HepG2 (cell line): ENCODE data around the gene EIF4G3. TPM values are rescaled to one million over a fixed set of nuclear protein-coding genes. Genes with fewer than 3 reads are reported as not detected.

Experiments
- ATAC-seq: fragments of 200-7000 bp; cut with Tn5 transposase; 3 replicates; pipeline ENCODE4 v1.9.1; 2020; ENCODE audit warnings: mild to moderate bottlenecking, moderate library complexity
- BruUV-seq: library from RNA; stranded (reverse); fragments of 400-500 nt; replicated peaks from 2 replicates; lab custom pipeline; 2021; lab: Mats Ljungman, UMichigan
- CTCF ChIA-PET: fragments of 300-600 bp; formaldehyde crosslinking; extraction: SDS; loops from one replicate; lab custom pipeline; 2021; ENCODE audit warnings: low total read pairs, inconsistent platforms, low intra/inter-chr PET ratio; lab: Yijun Ruan, JAX
- POLR2A ChIA-PET: fragments of 350-600 bp; sonication (Branson Sonifier 250); formaldehyde crosslinking; loops from one replicate; lab custom pipeline; 2020; ENCODE audit warnings: antibody characterized with exemption, inconsistent platforms; lab: Yijun Ruan, JAX
- DNase-seq: peaks from one replicate; pipeline ENCODE4 v3.0.0-alpha.2; 2015; ENCODE audit warnings: low spot score
- FAIRE-seq: peaks from 3 replicates; lab custom pipeline; 2011; peaks lifted over from hg19 to GRCh38; lab: Jason Lieb, UNC
- H2AFZ ChIP-seq: one replicate; pipeline ENCODE4 v1.6.1; 2011; ENCODE audit warnings: low read length, inconsistent platforms
- H3K27ac ChIP-seq: fragments of 300-600 bp; 3 replicates; pipeline ENCODE4 v1.8.0; 2011; ENCODE audit warnings: mixed run types, mild to moderate bottlenecking, mixed read lengths, low read length, inconsistent platforms; ENCODE audit not compliant: insufficient read depth; ENCODE audit errors: extremely low read length
- H3K27me3 ChIP-seq, 2 experiments: fragments of 200-600 bp in 1 of 2; 2 replicates in 1 of 2; 3 replicates in 1 of 2; pipeline versions ENCODE4 v1.6.0 to v1.8.0; 2011; ENCODE audit warnings: low read length in 2 of 2, mild to moderate bottlenecking in 2 of 2, moderate library complexity in 2 of 2, inconsistent platforms in 1 of 2; ENCODE audit not compliant: insufficient read depth in 2 of 2, control insufficient read depth in 1 of 2
- H3K36me3 ChIP-seq, 2 experiments: fragments of 200-600 bp in 1 of 2; replicated peaks in 1 of 2; 2 replicates in 1 of 2; 3 replicates in 1 of 2; pipeline versions ENCODE4 v1.5.1 to v1.8.0; 2011; ENCODE audit warnings: low read length in 2 of 2, inconsistent platforms in 1 of 2; ENCODE audit not compliant: insufficient read depth in 2 of 2, control insufficient read depth in 1 of 2
- H3K4me1 ChIP-seq: 2 replicates; pipeline ENCODE4 v1.5.1; 2012; ENCODE audit warnings: low read length, inconsistent platforms; ENCODE audit not compliant: insufficient read depth
- H3K4me2 ChIP-seq: 2 replicates; pipeline ENCODE4 v1.6.0; 2011; ENCODE audit warnings: low read depth, low read length, inconsistent platforms
- H3K4me3 ChIP-seq, 3 experiments: fragments of 200-600 bp in 1 of 3; sonication (generic), shearing (Covaris generic) in 1 of 3; replicated peaks in 1 of 3; 2 replicates each; pipeline ENCODE4 v1.5.1; 2011 to 2016; ENCODE audit warnings: low read length in 3 of 3, inconsistent platforms in 2 of 3, low read depth in 2 of 3, mild to moderate bottlenecking in 2 of 3, control low read depth in 1 of 3, mixed read lengths in 1 of 3; ENCODE audit not compliant: insufficient read depth in 1 of 3
- H3K79me2 ChIP-seq: one replicate; pipeline ENCODE4 v1.6.1; 2011; ENCODE audit warnings: low read length, inconsistent platforms; ENCODE audit not compliant: insufficient read depth
- H3K9ac ChIP-seq: 2 replicates; pipeline ENCODE4 v1.6.0; 2011; ENCODE audit warnings: mild to moderate bottlenecking, low read depth, low read length, inconsistent platforms; ENCODE audit not compliant: insufficient read depth
- H3K9me3 ChIP-seq: 2 replicates; pipeline ENCODE4 v1.5.1; 2012; ENCODE audit warnings: mild to moderate bottlenecking, low read length
- H4K20me1 ChIP-seq: 2 replicates; pipeline ENCODE4 v1.6.0; 2011; ENCODE audit warnings: inconsistent platforms, mild to moderate bottlenecking, low read length, moderate library complexity; ENCODE audit not compliant: insufficient read depth
- ARID4A ChIP-seq: sonication (generic); formaldehyde crosslinking; IDR thresholded peaks from 2 replicates; pipeline ENCODE4 v1.5.0; 2020; ENCODE audit warnings: mild to moderate bottlenecking, missing genetic modification reagents, borderline replicate concordance
- HCFC1 ChIP-seq: fragments of 150-350 bp; IDR thresholded peaks from 2 replicates; pipeline ENCODE4 v1.6.1; 2014; ENCODE audit warnings: low read depth, low read length
- NKX3-1 ChIP-seq: sonication (generic); formaldehyde crosslinking; IDR thresholded peaks from 2 replicates; pipeline ENCODE4 v1.5.0; 2020; ENCODE audit warnings: missing genetic modification reagents
- PAF1 ChIP-seq: IDR thresholded peaks from 2 replicates; pipeline ENCODE4 v1.6.1; 2016; ENCODE audit warnings: missing genetic modification reagents, missing compliant biosample characterization
- RARG ChIP-seq: sonication (generic); formaldehyde crosslinking; IDR thresholded peaks from 2 replicates; pipeline ENCODE4 v1.4.0; 2020; ENCODE audit warnings: low read depth, mild to moderate bottlenecking, missing genetic modification reagents
- THRA ChIP-seq: sonication (generic); formaldehyde crosslinking; IDR thresholded peaks from 2 replicates; pipeline ENCODE4 v1.4.0; 2020; ENCODE audit warnings: missing genetic modification reagents, borderline replicate concordance
- TIGD3 ChIP-seq: sonication (generic); formaldehyde crosslinking; IDR thresholded peaks from 2 replicates; pipeline ENCODE4 v1.5.1; 2020; ENCODE audit warnings: mild to moderate bottlenecking, missing genetic modification reagents, borderline replicate concordance
- ZNF143 ChIP-seq: sonication (generic); formaldehyde crosslinking; IDR thresholded peaks from 2 replicates; pipeline ENCODE4 v1.4.0; 2020; ENCODE audit warnings: missing genetic modification reagents
- ZNF17 ChIP-seq: sonication (generic); formaldehyde crosslinking; IDR thresholded peaks from 2 replicates; pipeline ENCODE4 v1.5.0; 2020; ENCODE audit warnings: mild to moderate bottlenecking, missing genetic modification reagents
- ZNF460 ChIP-seq: sonication (generic); formaldehyde crosslinking; IDR thresholded peaks from 2 replicates; pipeline ENCODE4 v1.5.1; 2020; ENCODE audit warnings: missing genetic modification reagents, mild to moderate bottlenecking, borderline replicate concordance
- in situ Hi-C: cut with HindIII; loops from 2 replicates; pipeline ENCODE4 v1.10.0; 2017; ENCODE audit warnings: low pct_unique_long_range_greater_than_20kb; ENCODE audit not compliant: extremely low pct_ligation_motif_present
- intact Hi-C: fragments of 100-400 bp; cut with micrococcal nuclease; formaldehyde crosslinking; loops from one replicate; pipeline ENCODE4 v1.10.0; 2022; ENCODE audit not compliant: unreplicated experiment
- polyA plus RNA-seq, 8 experiments: library from polyadenylated mRNA; depleted of rRNA in 3 of 8; stranded (reverse) in 7 of 8; unstranded in 1 of 8; fragments of >200 nt; fragmentation: Illumina TruSeq in 4 of 8; extraction: Trizol in 4 of 8; gene quantifications; 2 replicates each; pipeline versions ENCODE4 v1.2.1 to v1.2.3, GENCODE V29; 2011 to 2016; ENCODE audit warnings: low read depth in 4 of 8, missing spikeins in 1 of 8, mixed read lengths in 1 of 8; ENCODE audit not compliant: insufficient read depth in 1 of 8
- total RNA-seq, 5 experiments: library from RNA; depleted of rRNA; stranded (reverse); fragments of >200 nt; fragmentation: Illumina TruSeq; extraction: Trizol; gene quantifications; 2 replicates each; pipeline ENCODE4 v1.2.3, GENCODE V29; 2016; ENCODE audit warnings: low read depth in 1 of 5
- TF ChIP-seq, protein P1 (sequence below): IDR thresholded peaks from 2 replicates; pipeline ENCODE4 v1.6.1; 2016; ENCODE audit warnings: mild to moderate bottlenecking
- TF ChIP-seq, protein P2 (sequence below): sonication (generic); formaldehyde crosslinking; IDR thresholded peaks from 2 replicates; pipeline ENCODE4 v1.4.0; 2020; ENCODE audit warnings: missing genetic modification reagents

EIF4G3 gene
- total and polyA plus RNA-seq, 2 of the 13 experiments (the other 11 are each of a cell fraction or from before 2014, with no cell fraction given), result 22.2 to 27.6 TPM

- TF ChIP-seq, protein P1, sequence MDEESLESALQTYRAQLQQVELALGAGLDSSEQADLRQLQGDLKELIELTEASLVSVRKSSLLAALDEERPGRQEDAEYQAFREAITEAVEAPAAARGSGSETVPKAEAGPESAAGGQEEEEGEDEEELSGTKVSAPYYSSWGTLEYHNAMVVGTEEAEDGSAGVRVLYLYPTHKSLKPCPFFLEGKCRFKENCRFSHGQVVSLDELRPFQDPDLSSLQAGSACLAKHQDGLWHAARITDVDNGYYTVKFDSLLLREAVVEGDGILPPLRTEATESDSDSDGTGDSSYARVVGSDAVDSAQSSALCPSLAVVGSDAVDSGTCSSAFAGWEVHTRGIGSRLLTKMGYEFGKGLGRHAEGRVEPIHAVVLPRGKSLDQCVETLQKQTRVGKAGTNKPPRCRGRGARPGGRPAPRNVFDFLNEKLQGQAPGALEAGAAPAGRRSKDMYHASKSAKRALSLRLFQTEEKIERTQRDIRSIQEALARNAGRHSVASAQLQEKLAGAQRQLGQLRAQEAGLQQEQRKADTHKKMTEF (CRISPR knock-in tag), result no peak
- TF ChIP-seq ZNF143 (no peak), ZNF17 (CRISPR knock-in tag) (no peak)
Measured at GRCh38 chr1:20903437-20903836, 273.3 kb downstream of the EIF4G3 start (continued).

- H4K20me1 ChIP-seq, result no peaks in the 10 kb centered on the region
- in situ Hi-C loops (no loop called here), intact Hi-C loops (no loop called here)
- POLR2A ChIA-PET, result no interaction called here
- H3K27me3 ChIP-seq, result no peaks in the 10 kb centered on the region
- no peaks in the 10 kb centered on the region for H3K9me3 ChIP-seq
- peaks cover 8% of the 10 kb centered on the region; the same call in 1 of the 2 replicates for H3K4me1 ChIP-seq
- FAIRE-seq (no peak), ATAC-seq (no peak), DNase-seq (no peak)
- BruUV-seq, result no TSS peak
- H3K36me3 ChIP-seq, result peaks cover 3 to 4% of the 10 kb centered on the region in 2 experiments; a peak in 3 of 5 replicates
- no peaks in the 10 kb centered on the region for H3K79me2 ChIP-seq
- no peak overlapping the region for H3K9ac ChIP-seq
- H3K4me2 ChIP-seq, result no peak overlapping the region
- CTCF ChIA-PET, result no interaction called here
- H3K27ac ChIP-seq, result no peak overlapping the region
- H2AFZ ChIP-seq, result no peak overlapping the region
- no peak overlapping the region for H3K4me3 ChIP-seq
- TF ChIP-seq RARG (CRISPR knock-in tag), result no peak
- no peak for TF ChIP-seq TIGD3 (CRISPR knock-in tag)
- TF ChIP-seq HCFC1, result no peak
- no peak for TF ChIP-seq NKX3-1 (CRISPR knock-in tag)
- TF ChIP-seq ARID4A (CRISPR knock-in tag), result no peak
- TF ChIP-seq PAF1 (CRISPR knock-in tag), result no peak
- no peak for TF ChIP-seq THRA
- TF ChIP-seq, protein P2, sequence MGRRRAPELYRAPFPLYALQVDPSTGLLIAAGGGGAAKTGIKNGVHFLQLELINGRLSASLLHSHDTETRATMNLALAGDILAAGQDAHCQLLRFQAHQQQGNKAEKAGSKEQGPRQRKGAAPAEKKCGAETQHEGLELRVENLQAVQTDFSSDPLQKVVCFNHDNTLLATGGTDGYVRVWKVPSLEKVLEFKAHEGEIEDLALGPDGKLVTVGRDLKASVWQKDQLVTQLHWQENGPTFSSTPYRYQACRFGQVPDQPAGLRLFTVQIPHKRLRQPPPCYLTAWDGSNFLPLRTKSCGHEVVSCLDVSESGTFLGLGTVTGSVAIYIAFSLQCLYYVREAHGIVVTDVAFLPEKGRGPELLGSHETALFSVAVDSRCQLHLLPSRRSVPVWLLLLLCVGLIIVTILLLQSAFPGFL (CRISPR knock-in tag), result no peak
- TF ChIP-seq ZNF460, result no peak
Measured at GRCh38 chr1:20900056-20900455, 276.6 kb downstream of the EIF4G3 start.
